Measurements from ENCODE around the gene KMT2C.

- no peak for TF ChIP-seq CTCF (IDR thresholded peaks at IDR 0.05)
- no peak for TF ChIP-seq POLR2A (IDR thresholded peaks at IDR 0.05)
Measured at GRCh38 chr7:152459724-152460251, 24.0 kb upstream of the KMT2C start.

Data from thyroid gland (tissue), 4 donors.